ENCODE results near the gene CRYZL1. TPM values are rescaled to one million over a fixed set of nuclear protein-coding genes. Genes with fewer than 3 reads are reported as not detected.

The CRYZL1 gene
- total RNA-seq, 1 donor from 2014 or later: 10.8 TPM

DNA sequence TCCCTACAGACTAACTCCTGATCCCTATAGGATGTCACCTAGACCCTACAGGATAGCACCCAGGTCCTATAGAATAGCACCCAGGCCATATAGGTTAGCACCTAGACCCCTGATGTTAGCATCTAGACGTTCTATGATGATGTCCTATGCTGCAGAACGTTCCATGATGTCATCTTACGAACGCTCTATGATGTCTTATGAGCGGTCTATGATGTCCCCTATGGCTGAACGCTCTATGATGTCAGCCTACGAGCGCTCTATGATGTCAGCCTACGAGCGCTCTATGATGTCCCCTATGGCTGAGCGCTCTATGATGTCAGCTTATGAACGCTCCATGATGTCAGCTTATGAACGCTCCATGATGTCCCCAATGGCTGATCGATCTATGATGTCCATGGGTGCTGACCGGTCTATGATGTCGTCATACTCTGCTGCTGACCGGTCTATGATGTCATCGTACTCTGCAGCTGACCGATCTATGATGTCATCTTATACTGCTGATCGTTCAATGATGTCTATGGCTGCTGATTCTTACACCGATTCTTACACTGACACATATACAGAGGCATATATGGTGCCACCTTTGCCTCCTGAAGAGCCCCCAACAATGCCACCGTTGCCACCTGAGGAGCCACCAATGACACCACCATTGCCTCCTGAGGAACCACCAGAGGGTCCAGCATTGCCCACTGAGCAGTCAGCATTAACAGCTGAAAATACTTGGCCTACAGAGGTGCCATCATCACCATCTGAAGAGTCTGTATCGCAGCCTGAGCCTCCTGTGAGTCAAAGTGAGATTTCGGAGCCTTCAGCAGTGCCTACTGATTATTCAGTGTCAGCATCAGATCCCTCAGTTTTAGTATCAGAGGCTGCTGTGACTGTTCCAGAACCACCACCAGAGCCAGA lies 89.2 kb downstream of the CRYZL1 start:
- FAIRE-seq (no peak), DNase-seq (ENCODE audit: low read depth) (no peak)
- peaks cover 21% of the 10 kb centered on the region for H3K36me3 ChIP-seq (ENCODE audit: control insufficient read depth, insufficient read depth, low read length)
- H3K4me3 ChIP-seq (ENCODE audit: low read depth, low read length): no peak overlapping the region
- no peaks in the 10 kb centered on the region for H3K27me3 ChIP-seq (ENCODE audit: control insufficient read depth, insufficient read depth, low read length)
- TF ChIP-seq, protein P1, sequence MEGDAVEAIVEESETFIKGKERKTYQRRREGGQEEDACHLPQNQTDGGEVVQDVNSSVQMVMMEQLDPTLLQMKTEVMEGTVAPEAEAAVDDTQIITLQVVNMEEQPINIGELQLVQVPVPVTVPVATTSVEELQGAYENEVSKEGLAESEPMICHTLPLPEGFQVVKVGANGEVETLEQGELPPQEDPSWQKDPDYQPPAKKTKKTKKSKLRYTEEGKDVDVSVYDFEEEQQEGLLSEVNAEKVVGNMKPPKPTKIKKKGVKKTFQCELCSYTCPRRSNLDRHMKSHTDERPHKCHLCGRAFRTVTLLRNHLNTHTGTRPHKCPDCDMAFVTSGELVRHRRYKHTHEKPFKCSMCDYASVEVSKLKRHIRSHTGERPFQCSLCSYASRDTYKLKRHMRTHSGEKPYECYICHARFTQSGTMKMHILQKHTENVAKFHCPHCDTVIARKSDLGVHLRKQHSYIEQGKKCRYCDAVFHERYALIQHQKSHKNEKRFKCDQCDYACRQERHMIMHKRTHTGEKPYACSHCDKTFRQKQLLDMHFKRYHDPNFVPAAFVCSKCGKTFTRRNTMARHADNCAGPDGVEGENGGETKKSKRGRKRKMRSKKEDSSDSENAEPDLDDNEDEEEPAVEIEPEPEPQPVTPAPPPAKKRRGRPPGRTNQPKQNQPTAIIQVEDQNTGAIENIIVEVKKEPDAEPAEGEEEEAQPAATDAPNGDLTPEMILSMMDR (IDR thresholded peaks at IDR 0.05; ENCODE audit: insufficient read depth, low read length, severe bottlenecking): no peak

GRCh38 chr21:33551664-33552063 lies 89.9 kb downstream of the CRYZL1 start:
- H3K36me3 ChIP-seq (ENCODE audit: control insufficient read depth, insufficient read depth, low read length): peaks cover 19% of the 10 kb centered on the region
- H3K27me3 ChIP-seq (ENCODE audit: control insufficient read depth, insufficient read depth, low read length): no peaks in the 10 kb centered on the region
- H3K4me3 ChIP-seq (ENCODE audit: low read depth, low read length): no peak overlapping the region
- TF ChIP-seq, protein P1 (IDR thresholded peaks at IDR 0.05; ENCODE audit: insufficient read depth, low read length, severe bottlenecking): no peak
- FAIRE-seq (no peak), DNase-seq (ENCODE audit: low read depth) (no peak)

DNA sequence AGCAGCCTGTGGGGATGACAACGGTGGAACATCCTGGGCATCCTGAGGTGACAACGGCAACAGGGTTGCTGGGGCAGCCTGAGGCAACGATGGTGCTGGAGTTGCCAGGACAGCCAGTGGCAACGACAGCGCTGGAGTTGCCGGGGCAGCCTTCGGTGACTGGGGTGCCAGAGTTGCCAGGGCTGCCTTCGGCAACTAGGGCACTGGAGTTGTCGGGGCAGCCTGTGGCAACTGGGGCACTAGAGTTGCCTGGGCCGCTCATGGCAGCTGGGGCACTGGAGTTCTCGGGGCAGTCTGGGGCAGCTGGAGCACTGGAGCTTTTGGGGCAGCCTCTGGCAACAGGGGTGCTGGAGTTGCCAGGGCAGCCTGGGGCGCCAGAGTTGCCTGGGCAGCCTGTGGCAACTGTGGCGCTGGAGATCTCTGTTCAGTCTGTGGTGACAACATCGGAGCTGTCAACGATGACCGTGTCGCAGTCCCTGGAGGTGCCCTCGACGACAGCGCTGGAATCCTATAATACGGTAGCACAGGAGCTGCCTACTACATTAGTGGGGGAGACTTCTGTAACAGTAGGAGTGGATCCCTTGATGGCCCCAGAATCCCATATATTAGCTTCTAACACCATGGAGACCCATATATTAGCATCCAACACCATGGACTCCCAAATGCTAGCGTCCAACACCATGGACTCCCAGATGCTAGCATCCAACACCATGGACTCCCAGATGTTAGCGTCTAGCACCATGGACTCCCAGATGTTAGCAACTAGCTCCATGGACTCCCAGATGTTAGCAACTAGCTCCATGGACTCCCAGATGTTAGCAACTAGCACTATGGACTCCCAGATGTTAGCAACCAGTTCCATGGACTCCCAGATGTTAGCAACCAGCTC lies 90.5 kb downstream of the CRYZL1 start:
- FAIRE-seq: no peak
- H3K36me3 ChIP-seq (ENCODE audit: control insufficient read depth, insufficient read depth, low read length): peaks cover 19% of the 10 kb centered on the region

GRCh38 chr21:33549848-33550771 lies 91.4 kb downstream of the CRYZL1 start:
- no peaks in the 10 kb centered on the region for H3K27me3 ChIP-seq (ENCODE audit: control insufficient read depth, insufficient read depth, low read length)
- no peak for FAIRE-seq

More for the DNA sequence above, 90.5 kb downstream of the CRYZL1 start:
- Histone ChIP-seq H3K27me3 (ENCODE audit: control insufficient read depth, insufficient read depth, low read length) (no peaks in the 10 kb centered on the region), H3K4me3 (ENCODE audit: low read depth, low read length) (no peak overlapping the region)
- DNase-seq (ENCODE audit: low read depth): no peak
- TF ChIP-seq, protein P1 (IDR thresholded peaks at IDR 0.05; ENCODE audit: insufficient read depth, low read length, severe bottlenecking): no peak

DNA sequence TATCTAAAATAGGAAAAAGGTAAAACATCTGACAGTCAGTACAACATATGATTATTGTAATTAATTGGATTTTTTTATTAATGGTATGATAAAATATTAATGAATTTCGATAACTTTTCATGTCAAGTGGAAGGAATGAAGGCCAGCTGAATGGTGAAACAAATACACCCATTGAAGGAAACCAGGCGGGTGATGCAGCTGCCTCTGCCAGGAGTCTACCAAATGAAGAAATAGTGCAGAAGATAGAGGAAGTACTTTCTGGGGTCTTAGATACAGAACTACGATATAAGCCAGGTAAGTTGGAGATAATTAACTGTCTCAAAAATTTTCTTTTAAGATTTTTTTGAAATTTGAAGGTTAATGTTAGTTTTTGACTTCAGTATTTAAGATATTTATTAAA lies 95.5 kb downstream of the CRYZL1 start:
- H3K27me3 ChIP-seq (ENCODE audit: control insufficient read depth, insufficient read depth, low read length): no peaks in the 10 kb centered on the region
- no peak overlapping the region for H3K4me3 ChIP-seq (ENCODE audit: low read depth, low read length)
- no peak for FAIRE-seq
- peaks cover 8% of the 10 kb centered on the region for H3K36me3 ChIP-seq (ENCODE audit: control insufficient read depth, insufficient read depth, low read length)
- DNase-seq (ENCODE audit: low read depth): no peak
- TF ChIP-seq, protein P1 (IDR thresholded peaks at IDR 0.05; ENCODE audit: insufficient read depth, low read length, severe bottlenecking): no peak

More at GRCh38 chr21:33549848-33550771, 91.4 kb downstream of the CRYZL1 start:
- H3K4me3 ChIP-seq (ENCODE audit: low read depth, low read length): no peak overlapping the region
- peaks cover 18% of the 10 kb centered on the region for H3K36me3 ChIP-seq (ENCODE audit: control insufficient read depth, insufficient read depth, low read length)
- DNase-seq (ENCODE audit: low read depth): no peak
- TF ChIP-seq, protein P1 (IDR thresholded peaks at IDR 0.05; ENCODE audit: insufficient read depth, low read length, severe bottlenecking): no peak
